ENCODE data around the gene HPGDS. TPM values are rescaled to one million over a fixed set of nuclear protein-coding genes. Genes with fewer than 3 reads are reported as not detected.

HPGDS gene
- polyA plus RNA-seq, 1 donor (not counting 4 experiments of a cell fraction or from before 2014, with no cell fraction given), result not detected

DNA sequence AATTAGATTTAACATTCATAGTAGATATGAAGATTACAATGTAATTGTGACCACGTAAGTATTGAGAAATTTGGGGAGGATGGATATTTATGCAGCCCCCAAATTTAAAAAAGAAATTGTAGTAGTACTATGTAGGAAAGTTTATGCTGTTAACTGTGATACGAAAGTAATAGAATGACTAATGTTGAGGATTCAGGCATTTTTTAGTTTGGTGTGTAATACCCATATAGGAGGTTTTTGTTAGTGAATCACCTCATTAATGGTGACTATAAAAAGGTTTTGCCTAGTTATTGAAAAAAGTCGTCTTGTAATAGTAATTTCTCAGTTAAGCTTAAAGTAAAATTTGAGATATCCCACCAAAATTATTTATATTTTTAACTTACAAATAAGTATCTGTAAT, 67.7 kb downstream of the HPGDS start:
- H4K20me1 ChIP-seq (ENCODE audit: control insufficient read depth, extremely low read depth, insufficient read depth, low read length), result no peaks in the 10 kb centered on the region
- no peak overlapping the region for H3K27ac ChIP-seq (ENCODE audit: control insufficient read depth, insufficient read depth, low read length)
- TF ChIP-seq, protein P1, sequence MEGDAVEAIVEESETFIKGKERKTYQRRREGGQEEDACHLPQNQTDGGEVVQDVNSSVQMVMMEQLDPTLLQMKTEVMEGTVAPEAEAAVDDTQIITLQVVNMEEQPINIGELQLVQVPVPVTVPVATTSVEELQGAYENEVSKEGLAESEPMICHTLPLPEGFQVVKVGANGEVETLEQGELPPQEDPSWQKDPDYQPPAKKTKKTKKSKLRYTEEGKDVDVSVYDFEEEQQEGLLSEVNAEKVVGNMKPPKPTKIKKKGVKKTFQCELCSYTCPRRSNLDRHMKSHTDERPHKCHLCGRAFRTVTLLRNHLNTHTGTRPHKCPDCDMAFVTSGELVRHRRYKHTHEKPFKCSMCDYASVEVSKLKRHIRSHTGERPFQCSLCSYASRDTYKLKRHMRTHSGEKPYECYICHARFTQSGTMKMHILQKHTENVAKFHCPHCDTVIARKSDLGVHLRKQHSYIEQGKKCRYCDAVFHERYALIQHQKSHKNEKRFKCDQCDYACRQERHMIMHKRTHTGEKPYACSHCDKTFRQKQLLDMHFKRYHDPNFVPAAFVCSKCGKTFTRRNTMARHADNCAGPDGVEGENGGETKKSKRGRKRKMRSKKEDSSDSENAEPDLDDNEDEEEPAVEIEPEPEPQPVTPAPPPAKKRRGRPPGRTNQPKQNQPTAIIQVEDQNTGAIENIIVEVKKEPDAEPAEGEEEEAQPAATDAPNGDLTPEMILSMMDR (optimal IDR thresholded peaks at IDR 0.05 in 1 of 3, IDR thresholded peaks at IDR 0.05 in 1 of 3, conservative IDR thresholded peaks at IDR 0.05 in 1 of 3; ENCODE audit: extremely low read depth in 1 of 3, insufficient read depth in 2 of 3, low read length in 3 of 3), result no peak
- TF ChIP-seq EZH2 (IDR thresholded peaks at IDR 0.05; ENCODE audit: low read length), result no peak
- H3K36me3 ChIP-seq (ENCODE audit: control insufficient read depth in 2 of 2, extremely low read depth in 1 of 2, insufficient read depth in 2 of 2, low read length in 2 of 2), result peaks cover 7 to 19% of the 10 kb centered on the region in 2 experiments
- no peak overlapping the region for H3K9ac ChIP-seq (ENCODE audit: control insufficient read depth, extremely low read depth, insufficient read depth, low read length)
- H3K79me2 ChIP-seq (ENCODE audit: control insufficient read depth, insufficient read depth, low read length), result no peaks in the 10 kb centered on the region
- no peaks in the 10 kb centered on the region for H3K27me3 ChIP-seq (ENCODE audit: control insufficient read depth, extremely low read depth, insufficient read depth, low read length)
- H3K9me3 ChIP-seq (ENCODE audit: control insufficient read depth, low read depth, low read length), result no peaks in the 10 kb centered on the region
- FAIRE-seq, result no peak
- no peaks in the 10 kb centered on the region for H3K4me1 ChIP-seq (ENCODE audit: control insufficient read depth, extremely low read depth, insufficient read depth, low read length)
- H3K9me1 ChIP-seq (ENCODE audit: control insufficient read depth, extremely low read depth, insufficient read depth, low read length), result no peaks in the 10 kb centered on the region
- dilution Hi-C loops (cut with MboI; ENCODE audit: extremely low pct_ligation_motif_present, low sequenced_read_pairs), result no loop called here
- H2AFZ ChIP-seq (ENCODE audit: control insufficient read depth, low read length), result no peak overlapping the region
- no peak for DNase-seq (ENCODE audit: low read depth, low spot score)
- no peak overlapping the region for H3K4me2 ChIP-seq (ENCODE audit: control insufficient read depth, extremely low read depth, insufficient read depth, low read depth, low read length)
- no peak overlapping the region for H3K4me3 ChIP-seq (ENCODE audit: control insufficient read depth in 2 of 3, extremely low read depth in 1 of 3, insufficient read depth in 2 of 3, low read depth in 1 of 3, low read length in 3 of 3)

GRCh38 chr4:94271248-94271647, 71.4 kb downstream of the HPGDS start:
- Histone ChIP-seq H2AFZ (ENCODE audit: control insufficient read depth, low read length) (no peak overlapping the region), H3K36me3 (ENCODE audit: control insufficient read depth in 2 of 2, extremely low read depth in 1 of 2, insufficient read depth in 2 of 2, low read length in 2 of 2) (peaks cover 2% of the 10 kb centered on the region in 2 experiments), H3K27me3 (ENCODE audit: control insufficient read depth, extremely low read depth, insufficient read depth, low read length) (no peaks in the 10 kb centered on the region), H3K27ac (ENCODE audit: control insufficient read depth, insufficient read depth, low read length) (no peak overlapping the region), H3K4me2 (ENCODE audit: control insufficient read depth, extremely low read depth, insufficient read depth, low read depth, low read length) (no peak overlapping the region), H3K9ac (ENCODE audit: control insufficient read depth, extremely low read depth, insufficient read depth, low read length) (no peak overlapping the region), H3K4me1 (ENCODE audit: control insufficient read depth, extremely low read depth, insufficient read depth, low read length) (no peaks in the 10 kb centered on the region), H3K9me3 (ENCODE audit: control insufficient read depth, low read depth, low read length) (no peaks in the 10 kb centered on the region), H3K79me2 (ENCODE audit: control insufficient read depth, insufficient read depth, low read length) (no peaks in the 10 kb centered on the region), H4K20me1 (ENCODE audit: control insufficient read depth, extremely low read depth, insufficient read depth, low read length) (no peaks in the 10 kb centered on the region), H3K4me3 (ENCODE audit: control insufficient read depth in 2 of 3, extremely low read depth in 1 of 3, insufficient read depth in 2 of 3, low read depth in 1 of 3, low read length in 3 of 3) (no peak overlapping the region), H3K9me1 (ENCODE audit: control insufficient read depth, extremely low read depth, insufficient read depth, low read length) (no peaks in the 10 kb centered on the region)
- no peak for FAIRE-seq
- no peak for DNase-seq (ENCODE audit: low read depth, low spot score)
- TF ChIP-seq EZH2 (IDR thresholded peaks at IDR 0.05; ENCODE audit: low read length), result no peak
- TF ChIP-seq, protein P1 (optimal IDR thresholded peaks at IDR 0.05 in 1 of 3, IDR thresholded peaks at IDR 0.05 in 1 of 3, conservative IDR thresholded peaks at IDR 0.05 in 1 of 3; ENCODE audit: extremely low read depth in 1 of 3, insufficient read depth in 2 of 3, low read length in 3 of 3), result no peak
- dilution Hi-C loops (cut with MboI; ENCODE audit: extremely low pct_ligation_motif_present, low sequenced_read_pairs), result no loop called here

All from keratinocyte (primary cell).